GM18520 (cell line): ENCODE data around the gene MZF1.
"Not testable (repeated sequence)": the region's sequence is repeated elsewhere in the genome, so short reads cannot be mapped to it uniquely, and the experiment has no call there.

Experiments used
- ATAC-seq: cut with Tn5 transposase; IDR thresholded peaks from one replicate; pipeline ENCODE4 v1.9.1; 2021; ENCODE audit not compliant: unreplicated experiment

Gene MZF1

GRCh38 chr19:58572818-58573657 lies at the start of gene MZF1:
MZF1 (minus strand) TSS chr19:58573335; CDS start chr19:58571389, 1,946 bp downstream.
- peak; percentile 40 for ATAC-seq

DNA sequence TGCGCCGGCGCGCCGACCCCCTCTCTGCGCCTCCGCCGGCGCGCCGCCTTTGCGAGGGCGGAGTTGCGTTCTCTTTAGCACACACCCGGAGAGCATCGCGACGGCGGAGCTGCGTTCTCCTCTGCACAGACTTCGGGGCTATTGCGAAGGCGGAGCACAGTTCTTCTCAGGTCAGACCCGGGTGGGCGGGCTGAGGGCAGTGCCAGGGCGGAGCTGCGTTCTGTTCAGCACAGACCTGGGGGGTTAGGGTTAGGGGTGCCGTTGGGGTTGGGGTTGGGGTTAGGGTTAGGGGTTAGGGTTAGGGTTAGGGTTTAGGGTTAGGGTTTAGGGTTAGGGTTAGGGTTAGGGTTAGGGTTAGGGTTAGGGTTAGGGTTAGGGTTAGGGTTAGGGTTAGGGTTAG lies 34.1 kb upstream of the MZF1 start:
- not testable (repeated sequence) for ATAC-seq

- not testable (repeated sequence) for ATAC-seq
These were observed 33.2 kb upstream of the MZF1 start for GRCh38 chr19:58606251-58606896.

DNA sequence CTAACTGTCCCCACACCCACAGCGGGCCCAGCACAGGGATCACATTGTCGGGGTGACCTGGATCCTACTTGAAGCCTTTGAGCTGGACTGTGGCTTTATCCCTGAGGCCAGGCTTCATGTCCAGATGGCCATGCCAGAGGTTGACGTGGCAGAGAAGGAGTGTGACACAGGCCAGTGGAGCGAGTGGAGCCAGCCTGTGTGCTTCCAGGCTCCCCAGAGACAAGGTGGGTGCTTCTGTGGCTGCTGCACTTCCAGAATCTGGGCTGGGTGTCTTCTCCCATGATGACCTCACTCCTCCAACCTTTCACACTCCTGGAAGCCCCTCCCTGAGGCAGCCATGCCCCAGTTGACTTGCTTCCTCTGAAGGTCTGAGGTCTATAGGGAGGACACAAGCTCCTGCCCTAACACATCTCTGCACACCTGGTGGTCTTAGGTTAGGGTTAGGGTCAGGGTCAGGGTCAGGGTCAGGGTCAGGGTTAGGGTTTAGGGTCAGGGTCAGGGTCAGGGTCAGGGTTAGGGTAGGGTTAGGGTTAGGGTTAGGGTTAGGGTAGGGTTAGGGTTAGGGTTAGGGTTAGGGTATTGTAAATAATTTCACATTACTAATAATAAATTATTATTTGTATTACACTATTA lies 13.1 kb upstream of the MZF1 start:
- no peak for ATAC-seq

DNA sequence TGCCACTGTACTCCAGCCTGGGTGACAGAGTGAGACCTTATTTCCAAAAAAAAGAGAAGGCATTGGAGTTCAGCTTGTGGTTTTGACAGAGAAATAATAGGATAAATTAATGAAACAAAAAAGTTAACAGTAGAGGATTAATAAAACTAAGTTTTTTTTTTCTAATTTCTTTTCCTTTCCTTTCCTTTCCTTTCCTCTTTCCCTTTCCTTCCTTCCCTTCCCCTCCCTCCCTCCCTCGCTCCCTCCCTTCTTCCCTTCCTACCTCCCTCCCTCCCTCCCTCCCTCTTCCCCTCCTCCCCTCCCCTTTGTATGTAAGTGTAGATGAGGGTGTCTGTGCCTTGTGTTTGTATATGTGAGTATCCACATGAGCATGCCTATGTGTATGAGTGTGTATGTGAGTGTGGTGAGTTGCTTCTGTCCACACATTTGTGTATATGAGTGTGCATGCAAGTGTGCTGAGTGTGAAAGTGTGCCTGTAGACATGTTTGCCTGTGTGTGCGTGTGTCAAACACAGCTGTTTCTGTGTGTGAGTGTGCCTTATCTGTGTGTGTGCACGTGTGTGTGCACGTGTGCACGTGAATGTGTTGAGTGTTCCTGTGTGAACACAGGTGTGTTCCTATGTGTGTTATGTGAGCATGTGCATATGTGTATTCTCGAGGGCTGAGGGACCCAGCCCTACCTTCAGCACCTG lies 12.5 kb upstream of the MZF1 start:
- no peak for ATAC-seq

DNA sequence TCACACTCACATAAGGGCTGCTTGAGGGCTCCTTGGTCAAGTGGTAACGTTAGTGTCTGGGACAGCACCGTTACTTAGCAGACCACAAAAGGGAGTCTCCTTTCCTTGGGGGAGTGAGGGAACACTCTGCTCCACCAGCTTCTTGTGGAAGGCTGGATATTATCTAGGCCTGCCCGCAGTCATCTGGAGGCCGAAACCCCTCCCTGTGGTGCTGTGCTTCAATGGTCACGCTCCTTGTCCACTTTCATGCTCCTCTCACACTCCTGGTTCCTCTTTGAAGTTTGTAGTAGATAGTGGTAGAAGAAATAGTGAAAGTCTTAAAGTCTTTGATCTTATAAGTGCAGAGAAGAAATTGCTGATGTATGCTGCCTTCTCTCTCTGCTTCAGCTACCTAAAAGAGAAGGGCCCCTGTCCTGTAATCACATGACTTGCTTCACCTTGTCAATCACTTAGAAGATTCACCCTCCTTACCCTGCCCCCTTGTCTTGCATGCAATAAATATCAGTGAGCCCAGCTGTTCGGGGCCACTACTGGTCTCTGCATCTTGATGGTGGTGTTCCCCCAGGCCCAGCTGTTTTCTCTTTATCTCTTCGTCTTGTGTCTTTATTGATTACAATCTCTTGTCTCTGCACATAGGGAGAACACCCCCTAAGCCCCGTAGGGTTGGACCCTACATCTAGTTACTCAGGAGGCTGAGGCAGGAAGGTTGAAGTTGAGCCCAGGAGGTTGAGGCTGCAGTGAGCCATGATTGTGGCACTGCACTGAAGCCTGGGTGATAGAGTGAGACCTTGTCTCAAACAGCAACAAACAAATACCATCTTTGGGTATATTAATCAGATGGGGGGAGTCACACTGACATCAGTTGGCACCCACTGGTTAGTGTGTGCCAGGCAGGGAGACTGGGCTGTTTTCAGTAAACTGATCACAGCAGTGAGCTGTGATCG lies 11.6 kb upstream of the MZF1 start:
- ATAC-seq: no peak

- no peak for ATAC-seq
These were observed 9.8 kb upstream of the MZF1 start for GRCh38 chr19:58582985-58583384.

DNA sequence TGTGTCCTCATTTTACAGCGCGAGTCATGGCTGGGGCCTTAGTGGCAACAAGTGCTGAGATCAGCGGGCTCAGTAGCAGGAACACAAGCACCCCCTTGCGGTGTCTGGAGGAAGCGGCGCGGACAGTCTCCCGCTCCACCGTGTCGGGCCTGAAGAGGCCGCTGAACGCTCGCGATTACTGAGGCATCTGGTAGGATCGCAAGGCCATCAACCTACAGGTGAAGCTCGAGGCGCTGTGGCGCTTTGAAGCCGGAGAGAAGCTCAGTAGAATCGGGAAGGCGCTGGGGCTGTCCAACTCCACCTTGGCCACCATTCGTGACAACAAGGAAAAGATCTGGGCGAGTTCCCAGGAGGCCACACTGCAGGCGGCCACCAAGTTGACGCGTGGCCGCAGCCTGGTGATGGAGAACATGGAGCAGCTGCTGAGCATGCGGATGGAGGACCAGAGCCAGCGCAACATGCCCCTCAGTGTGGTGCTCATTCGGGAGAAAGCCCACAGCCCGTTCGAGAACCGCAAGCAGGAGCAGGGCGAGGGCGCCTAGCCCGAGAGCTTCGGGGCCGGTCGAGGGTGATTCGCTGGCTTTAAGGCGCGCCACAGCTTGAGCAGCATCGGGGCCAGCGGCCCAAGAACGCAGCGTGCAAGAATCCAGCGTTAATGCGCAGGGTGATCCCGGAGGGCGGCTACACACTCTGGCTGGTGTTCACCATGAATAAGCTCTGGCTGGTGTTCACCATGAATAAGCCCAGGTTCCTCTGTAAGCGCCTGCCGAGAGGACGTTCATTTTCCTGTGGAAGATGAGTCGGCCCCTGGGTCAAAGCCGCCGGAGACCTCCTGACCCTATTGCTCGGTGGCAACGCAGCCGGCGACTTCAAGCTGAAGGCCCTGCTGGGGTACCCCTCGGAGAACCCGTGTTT lies 8.3 kb upstream of the MZF1 start:
- ATAC-seq: no peak

DNA sequence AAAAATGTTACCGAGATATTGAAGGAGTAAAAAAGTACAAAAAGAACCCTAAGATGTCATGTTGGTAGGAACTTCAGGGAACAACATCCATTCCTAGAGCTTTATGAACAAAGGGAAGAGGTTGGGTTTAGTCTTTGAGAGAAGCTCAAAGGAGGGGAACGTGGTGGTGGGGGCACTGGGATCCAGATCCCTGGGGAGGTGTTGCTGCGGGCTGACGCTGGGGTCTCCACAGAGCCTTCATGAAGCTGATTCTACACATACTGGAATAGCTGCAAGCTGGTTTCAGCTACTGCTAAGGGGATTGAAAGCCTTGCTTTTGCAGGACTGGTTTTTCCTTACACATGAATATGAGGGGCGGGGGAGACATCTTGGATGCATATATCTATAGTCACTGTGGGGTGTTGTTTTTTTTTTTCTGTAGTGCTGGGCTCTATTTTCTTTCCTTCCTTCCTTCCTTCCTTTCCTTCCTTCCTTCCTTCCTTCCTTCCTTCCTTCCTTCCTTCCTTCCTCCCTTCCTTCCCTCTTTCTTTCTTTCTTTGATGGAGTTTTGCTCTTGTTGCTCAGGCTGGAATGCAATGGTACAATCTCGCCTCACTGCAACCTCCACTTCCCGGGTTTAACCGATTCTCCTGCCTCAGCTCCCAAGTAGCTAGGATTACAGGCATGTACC lies 6.5 kb upstream of the MZF1 start:
- no peak for ATAC-seq

GRCh38 chr19:58578012-58578925 lies 5.1 kb upstream of the MZF1 start:
- ATAC-seq: no peak

DNA sequence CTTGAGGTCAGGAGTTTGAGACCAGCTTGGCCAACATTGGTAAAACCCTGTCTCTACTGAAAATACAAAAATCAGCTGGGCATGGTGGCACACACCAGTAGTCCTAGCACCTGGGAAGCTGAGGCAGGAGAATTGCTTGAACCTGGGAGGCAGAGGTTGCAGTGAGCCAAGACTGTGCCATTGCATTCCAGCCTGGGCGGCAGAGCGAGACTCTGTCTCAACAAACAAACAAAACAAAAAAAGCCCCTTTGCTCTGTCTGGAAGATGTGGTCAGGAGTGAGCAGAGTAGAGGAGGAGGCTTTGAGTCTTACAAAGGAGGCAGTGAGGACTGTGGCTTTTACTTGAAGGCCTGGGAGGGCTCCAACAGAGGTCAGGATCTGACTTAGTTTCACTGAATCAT lies 4.4 kb upstream of the MZF1 start:
- not testable (repeated sequence) for ATAC-seq

GRCh38 chr19:58575183-58576041 lies 2.3 kb upstream of the MZF1 start:
- ATAC-seq: peak; percentile 34

DNA sequence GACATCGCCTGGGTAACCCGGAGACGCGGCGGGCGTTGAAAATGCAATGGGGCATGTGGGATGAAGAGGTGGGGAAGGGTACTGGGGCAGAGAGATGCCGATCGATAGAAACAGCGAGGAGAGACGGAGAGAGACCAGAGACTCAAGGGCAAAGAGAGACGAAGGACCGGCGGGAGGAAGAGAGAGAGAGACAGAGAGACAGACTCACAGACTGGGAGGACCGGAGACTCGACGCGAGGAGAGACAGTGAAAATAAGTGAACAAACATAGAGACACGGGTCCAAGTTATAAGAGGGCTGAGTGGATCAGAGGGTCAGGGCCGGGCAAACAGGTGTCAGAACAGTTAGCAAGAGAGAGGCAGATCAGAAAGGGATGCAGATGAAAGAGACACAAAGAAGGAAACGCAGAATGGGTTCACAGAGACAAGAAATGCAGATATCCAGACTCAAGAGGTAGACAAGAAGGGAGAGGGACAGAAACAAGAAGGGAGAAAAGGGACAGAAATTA lies 576 bp upstream of the MZF1 start:
- ATAC-seq: no peak

DNA sequence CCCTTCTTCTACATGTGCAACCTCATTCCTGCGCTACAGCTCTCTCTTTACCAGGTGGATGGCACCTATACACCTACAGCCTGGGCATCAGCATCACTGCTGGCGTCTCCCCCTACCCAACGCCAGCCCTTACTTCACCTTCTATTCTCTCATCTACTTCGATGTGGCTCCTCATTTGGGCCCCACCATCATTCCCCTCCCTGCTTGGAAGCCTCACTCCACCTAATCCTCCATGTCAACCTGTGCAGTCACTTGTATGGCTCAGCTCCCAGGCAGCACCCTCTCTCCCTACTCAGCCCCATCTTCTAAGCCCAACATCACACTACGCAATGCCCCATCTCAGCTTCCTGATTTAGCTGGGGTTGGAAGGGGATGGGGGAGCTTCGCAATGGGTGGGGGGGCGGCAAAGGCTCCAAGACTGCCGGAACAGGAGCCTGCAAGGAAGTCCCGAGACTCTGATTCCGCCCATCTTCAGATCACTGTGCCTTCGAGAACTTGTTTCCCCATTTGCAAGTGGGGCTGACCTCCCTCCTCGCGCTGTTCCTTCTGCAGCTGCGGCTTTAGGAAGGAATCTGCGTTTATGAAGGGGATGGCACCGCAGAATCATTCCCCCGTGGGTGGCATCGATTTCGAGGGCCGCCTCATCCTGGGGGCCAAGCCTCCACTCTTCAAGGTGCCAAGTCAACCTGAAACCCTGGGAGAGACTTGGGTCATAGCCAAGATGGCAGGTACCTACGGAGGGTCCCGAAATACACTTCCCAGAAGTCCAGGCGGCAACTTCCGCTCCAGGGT lies 913 bp downstream of the MZF1 start:
- ATAC-seq: no peak

DNA sequence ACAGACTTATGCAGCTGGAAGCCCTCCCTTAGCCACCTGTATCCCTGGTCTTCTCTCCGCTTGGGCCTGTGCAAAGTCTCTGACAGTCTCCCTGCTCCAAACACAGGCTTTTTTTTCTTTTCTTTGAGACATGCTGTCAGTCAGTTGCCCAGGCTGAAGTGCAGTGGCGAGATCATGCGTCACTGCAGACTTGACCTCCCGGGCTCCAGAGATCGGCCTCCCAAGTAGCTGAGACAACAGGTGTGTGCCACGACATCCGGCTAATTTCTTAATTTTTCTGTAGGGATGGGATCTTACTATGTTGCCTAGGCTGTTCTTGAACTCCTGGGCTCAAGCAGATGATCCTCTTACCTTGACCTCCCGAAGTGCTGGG lies 1.6 kb downstream of the MZF1 start:
- no peak for ATAC-seq
